WERI-Rb-1 (cell line): ENCODE results near the gene OBSL1.

ENCODE experiments used
- DNase-seq: peaks from one replicate; pipeline ENCODE4 v3.0.0-alpha.2; 2020
- H3K27ac ChIP-seq: fragments of 250-450 bp; sonication (Bioruptor Pico); 2 replicates; pipeline ENCODE4 v1.5.1; 2020; ENCODE audit warnings: mild to moderate bottlenecking, moderate library complexity
- H3K27me3 ChIP-seq: fragments of 250-450 bp; sonication (Bioruptor Pico); 2 replicates; pipeline ENCODE4 v1.5.1; 2021; ENCODE audit warnings: mild to moderate bottlenecking, low read depth, moderate library complexity; ENCODE audit not compliant: insufficient read depth, severe bottlenecking
- H3K36me3 ChIP-seq: fragments of 250-450 bp; sonication (Bioruptor Pico); 2 replicates; pipeline ENCODE4 v1.5.1; 2020; ENCODE audit warnings: mild to moderate bottlenecking, moderate library complexity
- H3K4me3 ChIP-seq: 2 replicates; pipeline ENCODE4 v1.5.1; 2011; ENCODE audit warnings: low read depth, mild to moderate bottlenecking, control low read depth, low read length
- H3K9me3 ChIP-seq: fragments of 250-450 bp; sonication (Bioruptor Pico); 2 replicates; pipeline ENCODE4 v1.5.1; 2021; ENCODE audit warnings: mild to moderate bottlenecking, moderate library complexity; ENCODE audit not compliant: severe bottlenecking
- CTCF ChIP-seq: IDR thresholded peaks from 2 replicates; pipeline ENCODE4 v1.5.1; 2011; ENCODE audit warnings: low read depth, mild to moderate bottlenecking, control low read depth, inconsistent platforms, low read length

The OBSL1 gene

DNA sequence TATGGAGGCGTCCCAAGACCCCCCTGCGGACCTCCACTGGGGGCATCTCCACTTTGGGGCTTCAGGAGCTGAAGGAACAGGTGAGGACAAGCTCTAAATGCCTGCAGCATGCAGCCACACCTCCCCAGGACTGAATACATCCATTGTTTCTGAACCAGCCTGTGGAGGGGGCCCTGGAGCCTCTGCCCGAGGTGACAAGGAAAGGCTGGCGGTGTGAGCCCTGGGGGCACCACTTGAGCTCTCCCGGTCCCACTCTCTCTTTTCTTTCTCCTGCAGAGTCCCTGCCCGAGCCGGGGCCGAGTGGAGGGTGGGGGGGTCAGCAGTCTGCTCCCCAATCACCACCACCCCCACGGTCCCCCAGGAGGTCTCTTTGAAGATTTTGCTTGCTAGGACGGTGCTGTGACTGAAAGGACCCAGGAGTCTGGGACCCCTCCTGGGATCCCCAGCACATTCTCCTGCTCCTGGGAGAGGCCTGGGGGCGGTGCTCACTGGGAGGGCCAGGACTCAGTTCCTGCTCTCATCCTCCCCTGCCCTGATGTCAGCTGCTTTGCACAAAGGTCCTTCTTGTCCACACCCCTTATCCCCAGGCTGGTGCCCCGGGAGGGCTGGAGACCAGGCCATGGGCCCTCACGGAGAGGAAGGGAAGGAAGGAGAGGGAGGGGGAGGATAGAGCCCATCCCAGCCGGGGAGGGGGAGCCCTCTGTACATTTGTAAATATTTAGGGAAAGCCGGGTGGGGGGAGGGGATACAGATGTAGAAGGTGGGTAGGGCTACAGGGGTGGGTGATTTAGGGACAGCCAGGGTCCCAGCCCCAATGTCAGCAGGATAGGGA is 33.5 kb downstream of the OBSL1 start:
- Histone ChIP-seq H3K9me3 (no peaks in the 10 kb centered on the region), H3K36me3 (peaks cover 55% of the 10 kb centered on the region), H3K27me3 (no peaks in the 10 kb centered on the region), H3K4me3 (no peak overlapping the region), H3K27ac (no peak overlapping the region)
- TF ChIP-seq CTCF = no peak
- no peak for DNase-seq

DNA sequence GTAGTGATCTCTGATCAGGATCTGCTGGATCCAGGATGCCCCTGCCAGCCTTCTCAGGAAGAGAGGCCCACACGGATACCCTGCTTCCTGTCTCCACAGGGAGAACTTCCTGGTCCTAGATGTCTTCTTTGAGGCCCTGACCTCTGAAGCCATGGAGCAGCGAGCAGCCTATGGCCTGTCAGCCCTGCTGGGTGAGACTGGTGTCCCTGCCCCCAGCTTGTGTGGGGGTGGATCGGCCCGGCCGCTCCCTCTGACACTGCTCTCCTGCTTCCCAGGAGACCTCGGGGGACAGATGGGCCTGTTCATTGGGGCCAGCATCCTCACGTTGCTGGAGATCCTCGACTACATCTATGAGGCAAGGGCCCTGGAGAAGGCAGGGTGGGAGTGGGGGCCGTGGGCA is 34.4 kb downstream of the OBSL1 start:
- no peak for TF ChIP-seq CTCF
- H3K36me3 ChIP-seq = peaks cover 62% of the 10 kb centered on the region
- no peak overlapping the region for H3K27ac ChIP-seq
- no peaks in the 10 kb centered on the region for H3K27me3 ChIP-seq
- no peak for DNase-seq
- no peak overlapping the region for H3K4me3 ChIP-seq
- H3K9me3 ChIP-seq = no peaks in the 10 kb centered on the region

GRCh38 chr2:219536425-219536824 is 34.9 kb downstream of the OBSL1 start:
- Histone ChIP-seq H3K27me3 (no peaks in the 10 kb centered on the region), H3K4me3 (no peak overlapping the region), H3K27ac (no peak overlapping the region), H3K36me3 (peaks cover 63% of the 10 kb centered on the region), H3K9me3 (no peaks in the 10 kb centered on the region)
- no peak for TF ChIP-seq CTCF
- DNase-seq = no peak

- DNase-seq = no peak
- H3K27me3 ChIP-seq = no peaks in the 10 kb centered on the region
Measured at GRCh38 chr2:219533930-219534661, 37.2 kb downstream of the OBSL1 start.

GRCh38 chr2:219532378-219532649 is 39.0 kb downstream of the OBSL1 start:
- DNase-seq = no peak
- Histone ChIP-seq H3K4me3 (no peak overlapping the region), H3K36me3 (peaks cover 26% of the 10 kb centered on the region), H3K27me3 (no peaks in the 10 kb centered on the region), H3K27ac (no peak overlapping the region), H3K9me3 (no peaks in the 10 kb centered on the region)
- TF ChIP-seq CTCF = no peak

More at GRCh38 chr2:219533930-219534661, 37.2 kb downstream of the OBSL1 start:
- Histone ChIP-seq H3K27ac (no peak overlapping the region), H3K4me3 (no peak overlapping the region), H3K9me3 (no peaks in the 10 kb centered on the region), H3K36me3 (peaks cover 40% of the 10 kb centered on the region)
- TF ChIP-seq CTCF = no peak
